Keratinocyte (primary cell): ENCODE data around the gene PPL. TPM values are rescaled to one million over a fixed set of nuclear protein-coding genes. Genes with fewer than 3 reads are reported as not detected.

Experiments used
- DNase-seq: peaks from one replicate; pipeline ENCODE4 v3.0.0-alpha.2; 2011; ENCODE audit warnings: low read depth, missing footprints, low spot score
- FAIRE-seq: peaks from 2 replicates; lab custom pipeline; 2011; peaks lifted over from hg19 to GRCh38; lab: Jason Lieb, UNC
- H2AFZ ChIP-seq: 2 replicates; pipeline ENCODE4 v1.6.0; 2012; ENCODE audit warnings: low read length, control low read depth, inconsistent platforms; ENCODE audit not compliant: control insufficient read depth
- H3K27ac ChIP-seq: 2 replicates; pipeline ENCODE4 v1.5.1; 2011; ENCODE audit warnings: low read length; ENCODE audit not compliant: control insufficient read depth, insufficient read depth
- H3K27me3 ChIP-seq: 3 replicates; pipeline ENCODE4 v1.6.0; 2011; ENCODE audit warnings: low read length; ENCODE audit not compliant: control insufficient read depth, insufficient read depth; ENCODE audit errors: extremely low read depth
- H3K36me3 ChIP-seq, 2 experiments: 2 replicates in 1 of 2; 3 replicates in 1 of 2; pipeline ENCODE4 v1.5.1; 2011; ENCODE audit warnings: low read length in 2 of 2, mild to moderate bottlenecking in 1 of 2; ENCODE audit not compliant: control insufficient read depth in 2 of 2, insufficient read depth in 2 of 2; ENCODE audit errors: extremely low read depth in 1 of 2
- H3K4me1 ChIP-seq: 3 replicates; pipeline ENCODE4 v1.5.1; 2011; ENCODE audit warnings: low read length; ENCODE audit not compliant: control insufficient read depth, insufficient read depth; ENCODE audit errors: extremely low read depth
- H3K4me2 ChIP-seq: 3 replicates; pipeline ENCODE4 v1.6.0; 2011; ENCODE audit warnings: low read depth, low read length; ENCODE audit not compliant: control insufficient read depth, insufficient read depth; ENCODE audit errors: extremely low read depth
- H3K4me3 ChIP-seq, 3 experiments: fragments of 200-600 bp in 1 of 3; sonication (generic) in 1 of 3; 2 replicates in 2 of 3; 3 replicates in 1 of 3; pipeline ENCODE4 v1.5.1; 2011 to 2016; ENCODE audit warnings: low read length in 3 of 3, mild to moderate bottlenecking in 3 of 3, control low read depth in 2 of 3, inconsistent platforms in 1 of 3, low read depth in 1 of 3, mixed read lengths in 1 of 3, mixed run types in 1 of 3, moderate library complexity in 1 of 3; ENCODE audit not compliant: control insufficient read depth in 2 of 3, insufficient read depth in 2 of 3; ENCODE audit errors: extremely low read depth in 1 of 3
- H3K79me2 ChIP-seq: 2 replicates; pipeline ENCODE4 v1.6.0; 2012; ENCODE audit warnings: low read length; ENCODE audit not compliant: control insufficient read depth, insufficient read depth
- H3K9ac ChIP-seq: 3 replicates; pipeline ENCODE4 v1.6.0; 2011; ENCODE audit warnings: low read length; ENCODE audit not compliant: control insufficient read depth, insufficient read depth; ENCODE audit errors: extremely low read depth
- H3K9me1 ChIP-seq: 3 replicates; pipeline ENCODE4 v1.6.0; 2011; ENCODE audit warnings: low read length; ENCODE audit not compliant: control insufficient read depth, insufficient read depth; ENCODE audit errors: extremely low read depth
- H3K9me3 ChIP-seq: 2 replicates; pipeline ENCODE4 v1.5.1; 2012; ENCODE audit warnings: low read depth, low read length; ENCODE audit not compliant: control insufficient read depth
- H4K20me1 ChIP-seq: 3 replicates; pipeline ENCODE4 v1.6.0; 2011; ENCODE audit warnings: low read length; ENCODE audit not compliant: control insufficient read depth, insufficient read depth; ENCODE audit errors: extremely low read depth
- EZH2 ChIP-seq: IDR thresholded peaks from one replicate; pipeline ENCODE4 v1.6.1; 2012; ENCODE audit warnings: inconsistent platforms, mild to moderate bottlenecking, low read length, moderate library complexity
- dilution Hi-C: fragments of 300-500 bp; cut with MboI; formaldehyde crosslinking; loops from one replicate; pipeline ENCODE4 v1.7.0; 2020; ENCODE audit warnings: low sequenced_read_pairs; ENCODE audit not compliant: extremely low pct_ligation_motif_present
- polyA plus RNA-seq, 5 experiments: library from polyadenylated mRNA; depleted of rRNA in 3 of 5; stranded (reverse) in 3 of 5; stranded (forward) in 1 of 5; unstranded in 1 of 5; fragments of >200 nt; gene quantifications; 1 replicate in 1 of 5; 2 replicates in 3 of 5; 3 replicates in 1 of 5; pipeline versions ENCODE4 v1.2.1 to v1.2.3, GENCODE V29; 2011 to 2012; ENCODE audit warnings: missing spikeins in 2 of 5, low read depth in 1 of 5, low replicate concordance in 1 of 5
- TF ChIP-seq, protein P1 (sequence below), 3 experiments: IDR thresholded peaks in 1 of 3; conservative IDR thresholded peaks in 1 of 3; optimal IDR thresholded peaks in 1 of 3; 2 replicates in 2 of 3; 3 replicates in 1 of 3; pipeline versions ENCODE3 to v1.5.1; 2011; ENCODE audit warnings: low read length in 3 of 3, mild to moderate bottlenecking in 3 of 3, moderate library complexity in 2 of 3, control low read depth in 1 of 3, inconsistent platforms in 1 of 3; ENCODE audit not compliant: insufficient read depth in 2 of 3; ENCODE audit errors: extremely low read depth in 1 of 3

Gene PPL
- polyA plus RNA-seq, 1 donor (not counting 4 experiments of a cell fraction or from before 2014, with no cell fraction given) = 26.6 TPM

- no peak for FAIRE-seq
Measured at GRCh38 chr16:4864728-4865127, 72.2 kb downstream of the PPL start.

GRCh38 chr16:4862639-4863038, 74.3 kb downstream of the PPL start:
- peaks cover 67% of the 10 kb centered on the region for H3K79me2 ChIP-seq

More at GRCh38 chr16:4864728-4865127, 72.2 kb downstream of the PPL start:
- Histone ChIP-seq H3K4me2 (no peak overlapping the region), H3K4me3 (no peak overlapping the region), H3K4me1 (peaks cover 14% of the 10 kb centered on the region), H3K9me1 (no peaks in the 10 kb centered on the region), H3K9ac (no peak overlapping the region), H3K79me2 (peaks cover 72% of the 10 kb centered on the region), H2AFZ (no peak overlapping the region), H3K9me3 (no peaks in the 10 kb centered on the region), H3K36me3 (peaks cover 19 to 31% of the 10 kb centered on the region in 2 experiments), H4K20me1 (no peaks in the 10 kb centered on the region), H3K27ac (no peak overlapping the region), H3K27me3 (no peaks in the 10 kb centered on the region)
- dilution Hi-C loops = no loop called here
- no peak for TF ChIP-seq EZH2
- TF ChIP-seq, protein P1, sequence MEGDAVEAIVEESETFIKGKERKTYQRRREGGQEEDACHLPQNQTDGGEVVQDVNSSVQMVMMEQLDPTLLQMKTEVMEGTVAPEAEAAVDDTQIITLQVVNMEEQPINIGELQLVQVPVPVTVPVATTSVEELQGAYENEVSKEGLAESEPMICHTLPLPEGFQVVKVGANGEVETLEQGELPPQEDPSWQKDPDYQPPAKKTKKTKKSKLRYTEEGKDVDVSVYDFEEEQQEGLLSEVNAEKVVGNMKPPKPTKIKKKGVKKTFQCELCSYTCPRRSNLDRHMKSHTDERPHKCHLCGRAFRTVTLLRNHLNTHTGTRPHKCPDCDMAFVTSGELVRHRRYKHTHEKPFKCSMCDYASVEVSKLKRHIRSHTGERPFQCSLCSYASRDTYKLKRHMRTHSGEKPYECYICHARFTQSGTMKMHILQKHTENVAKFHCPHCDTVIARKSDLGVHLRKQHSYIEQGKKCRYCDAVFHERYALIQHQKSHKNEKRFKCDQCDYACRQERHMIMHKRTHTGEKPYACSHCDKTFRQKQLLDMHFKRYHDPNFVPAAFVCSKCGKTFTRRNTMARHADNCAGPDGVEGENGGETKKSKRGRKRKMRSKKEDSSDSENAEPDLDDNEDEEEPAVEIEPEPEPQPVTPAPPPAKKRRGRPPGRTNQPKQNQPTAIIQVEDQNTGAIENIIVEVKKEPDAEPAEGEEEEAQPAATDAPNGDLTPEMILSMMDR (optimal IDR thresholded peaks at IDR 0.05 in 1 of 3, IDR thresholded peaks at IDR 0.05 in 1 of 3, conservative IDR thresholded peaks at IDR 0.05 in 1 of 3; ENCODE audit: extremely low read depth in 1 of 3, insufficient read depth in 2 of 3, low read length in 3 of 3) = no peak
- DNase-seq = no peak

More at GRCh38 chr16:4862639-4863038, 74.3 kb downstream of the PPL start:
- FAIRE-seq (no peak), DNase-seq (no peak)
- TF ChIP-seq EZH2 = no peak
- TF ChIP-seq, protein P1 (optimal IDR thresholded peaks at IDR 0.05 in 1 of 3, IDR thresholded peaks at IDR 0.05 in 1 of 3, conservative IDR thresholded peaks at IDR 0.05 in 1 of 3; ENCODE audit: extremely low read depth in 1 of 3, insufficient read depth in 2 of 3, low read length in 3 of 3) = no peak
- H3K36me3 ChIP-seq = peaks cover 28 to 50% of the 10 kb centered on the region in 2 experiments
- no peak overlapping the region for H3K4me2 ChIP-seq
- no peaks in the 10 kb centered on the region for H3K9me3 ChIP-seq
- H4K20me1 ChIP-seq = no peaks in the 10 kb centered on the region
- H3K9ac ChIP-seq = no peak overlapping the region
- no peak overlapping the region for H3K27ac ChIP-seq
- no peak overlapping the region for H3K4me3 ChIP-seq
- H3K9me1 ChIP-seq = no peaks in the 10 kb centered on the region
- peaks cover 13% of the 10 kb centered on the region for H3K4me1 ChIP-seq
- H2AFZ ChIP-seq = no peak overlapping the region
- dilution Hi-C loops = no loop called here
- no peaks in the 10 kb centered on the region for H3K27me3 ChIP-seq
